ENCODE data around the gene NFIB. TPM values are rescaled to one million over a fixed set of nuclear protein-coding genes. Genes with fewer than 3 reads are reported as not detected.
A peak's percentile ranks its signal among the peaks of the same experiment; 100 is the strongest.

Gene NFIB
- polyA plus RNA-seq, 1 donor (not counting 4 experiments of a cell fraction or from before 2014, with no cell fraction given), result 8.9 TPM

DNA sequence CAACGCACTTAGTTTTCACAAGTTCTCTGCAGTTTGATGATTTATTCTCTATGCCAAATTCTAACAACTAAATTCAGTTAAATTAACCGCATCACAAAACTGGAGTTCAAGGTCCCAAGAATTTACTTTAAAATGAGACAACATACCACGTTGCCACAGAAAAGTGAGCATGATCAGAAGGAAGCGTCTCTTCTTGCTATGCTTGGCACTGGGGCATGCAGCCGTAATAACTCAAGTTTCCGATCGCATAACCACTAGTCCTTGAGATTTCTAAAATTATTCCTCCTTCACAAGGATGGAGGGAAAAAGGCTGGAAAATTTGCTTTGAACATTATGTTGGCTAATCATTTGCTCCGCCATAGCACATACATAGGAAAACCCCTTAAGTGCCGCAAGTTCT, 13.9 kb downstream of the NFIB start:
- peak overlapping the region; percentile 76 for H3K4me2 ChIP-seq (ENCODE audit: control insufficient read depth, extremely low read depth, insufficient read depth, low read depth, low read length)

DNA sequence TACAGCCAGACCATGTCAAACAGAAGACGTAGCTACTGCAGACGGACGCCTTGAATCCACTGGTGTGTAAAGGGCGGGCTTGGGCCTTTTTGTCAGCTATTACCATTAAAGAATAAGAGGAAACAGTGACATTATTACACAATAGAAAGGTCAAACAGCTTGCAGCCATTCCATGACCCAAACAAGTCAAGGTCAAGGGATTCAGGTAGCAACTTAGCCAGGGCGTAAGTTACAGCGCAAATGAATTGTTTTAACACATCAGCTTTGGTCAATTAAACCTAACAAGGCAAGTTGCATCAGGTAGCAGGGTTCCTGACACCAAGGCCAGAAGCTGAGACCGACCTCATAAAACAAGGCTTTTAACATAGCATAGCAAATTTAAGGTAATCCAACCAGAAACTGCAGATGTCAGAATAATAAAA, 15.3 kb downstream of the NFIB start:
- Histone ChIP-seq H3K9me1 (ENCODE audit: control insufficient read depth, extremely low read depth, insufficient read depth, low read length) (no peaks in the 10 kb centered on the region), H2AFZ (ENCODE audit: control insufficient read depth, low read length) (no peak overlapping the region), H3K4me3 (ENCODE audit: control insufficient read depth in 2 of 3, extremely low read depth in 1 of 3, insufficient read depth in 2 of 3, low read depth in 1 of 3, low read length in 3 of 3) (no peak overlapping the region), H3K79me2 (ENCODE audit: control insufficient read depth, insufficient read depth, low read length) (peaks cover 82% of the 10 kb centered on the region), H3K27me3 (ENCODE audit: control insufficient read depth, extremely low read depth, insufficient read depth, low read length) (no peaks in the 10 kb centered on the region), H4K20me1 (ENCODE audit: control insufficient read depth, extremely low read depth, insufficient read depth, low read length) (peaks cover 3% of the 10 kb centered on the region), H3K36me3 (ENCODE audit: control insufficient read depth in 2 of 2, extremely low read depth in 1 of 2, insufficient read depth in 2 of 2, low read length in 2 of 2) (no peaks in the 10 kb centered on the region), H3K4me1 (ENCODE audit: control insufficient read depth, extremely low read depth, insufficient read depth, low read length) (peaks cover 36% of the 10 kb centered on the region), H3K9me3 (ENCODE audit: control insufficient read depth, low read depth, low read length) (no peaks in the 10 kb centered on the region), H3K4me2 (ENCODE audit: control insufficient read depth, extremely low read depth, insufficient read depth, low read depth, low read length) (peak overlapping the region; percentile 40), H3K27ac (ENCODE audit: control insufficient read depth, insufficient read depth, low read length) (no peak overlapping the region), H3K9ac (ENCODE audit: control insufficient read depth, extremely low read depth, insufficient read depth, low read length) (no peak overlapping the region)
- FAIRE-seq (no peak), DNase-seq (ENCODE audit: low read depth, low spot score) (no peak)
- TF ChIP-seq EZH2 (IDR thresholded peaks at IDR 0.05; ENCODE audit: low read length), result no peak
- TF ChIP-seq, protein P1, sequence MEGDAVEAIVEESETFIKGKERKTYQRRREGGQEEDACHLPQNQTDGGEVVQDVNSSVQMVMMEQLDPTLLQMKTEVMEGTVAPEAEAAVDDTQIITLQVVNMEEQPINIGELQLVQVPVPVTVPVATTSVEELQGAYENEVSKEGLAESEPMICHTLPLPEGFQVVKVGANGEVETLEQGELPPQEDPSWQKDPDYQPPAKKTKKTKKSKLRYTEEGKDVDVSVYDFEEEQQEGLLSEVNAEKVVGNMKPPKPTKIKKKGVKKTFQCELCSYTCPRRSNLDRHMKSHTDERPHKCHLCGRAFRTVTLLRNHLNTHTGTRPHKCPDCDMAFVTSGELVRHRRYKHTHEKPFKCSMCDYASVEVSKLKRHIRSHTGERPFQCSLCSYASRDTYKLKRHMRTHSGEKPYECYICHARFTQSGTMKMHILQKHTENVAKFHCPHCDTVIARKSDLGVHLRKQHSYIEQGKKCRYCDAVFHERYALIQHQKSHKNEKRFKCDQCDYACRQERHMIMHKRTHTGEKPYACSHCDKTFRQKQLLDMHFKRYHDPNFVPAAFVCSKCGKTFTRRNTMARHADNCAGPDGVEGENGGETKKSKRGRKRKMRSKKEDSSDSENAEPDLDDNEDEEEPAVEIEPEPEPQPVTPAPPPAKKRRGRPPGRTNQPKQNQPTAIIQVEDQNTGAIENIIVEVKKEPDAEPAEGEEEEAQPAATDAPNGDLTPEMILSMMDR (optimal IDR thresholded peaks at IDR 0.05 in 1 of 3, IDR thresholded peaks at IDR 0.05 in 1 of 3, conservative IDR thresholded peaks at IDR 0.05 in 1 of 3; ENCODE audit: extremely low read depth in 1 of 3, insufficient read depth in 2 of 3, low read length in 3 of 3), result no peak
- dilution Hi-C loops (cut with MboI; ENCODE audit: extremely low pct_ligation_motif_present, low sequenced_read_pairs), result no loop called here

More for the DNA sequence above, 13.9 kb downstream of the NFIB start:
- H4K20me1 ChIP-seq (ENCODE audit: control insufficient read depth, extremely low read depth, insufficient read depth, low read length), result peaks cover 3% of the 10 kb centered on the region
- peaks cover 80% of the 10 kb centered on the region for H3K79me2 ChIP-seq (ENCODE audit: control insufficient read depth, insufficient read depth, low read length)
- H3K36me3 ChIP-seq (ENCODE audit: control insufficient read depth in 2 of 2, extremely low read depth in 1 of 2, insufficient read depth in 2 of 2, low read length in 2 of 2), result peaks cover 0 to 5% of the 10 kb centered on the region in 2 experiments
- H3K9me1 ChIP-seq (ENCODE audit: control insufficient read depth, extremely low read depth, insufficient read depth, low read length), result no peaks in the 10 kb centered on the region
- H3K4me1 ChIP-seq (ENCODE audit: control insufficient read depth, extremely low read depth, insufficient read depth, low read length), result peaks cover 36% of the 10 kb centered on the region
- dilution Hi-C loops (cut with MboI; ENCODE audit: extremely low pct_ligation_motif_present, low sequenced_read_pairs), result no loop called here
- FAIRE-seq (no peak), DNase-seq (ENCODE audit: low read depth, low spot score) (no peak)
- no peaks in the 10 kb centered on the region for H3K27me3 ChIP-seq (ENCODE audit: control insufficient read depth, extremely low read depth, insufficient read depth, low read length)
- peak overlapping the region; percentile 18 for H3K9ac ChIP-seq (ENCODE audit: control insufficient read depth, extremely low read depth, insufficient read depth, low read length)
- H3K9me3 ChIP-seq (ENCODE audit: control insufficient read depth, low read depth, low read length), result no peaks in the 10 kb centered on the region
- H3K4me3 ChIP-seq (ENCODE audit: control insufficient read depth in 2 of 3, extremely low read depth in 1 of 3, insufficient read depth in 2 of 3, low read depth in 1 of 3, low read length in 3 of 3), result peak overlapping the region in 2 of 3 experiments; percentile 29 to 32
- TF ChIP-seq, protein P1 (optimal IDR thresholded peaks at IDR 0.05 in 1 of 3, IDR thresholded peaks at IDR 0.05 in 1 of 3, conservative IDR thresholded peaks at IDR 0.05 in 1 of 3; ENCODE audit: extremely low read depth in 1 of 3, insufficient read depth in 2 of 3, low read length in 3 of 3), result no peak
- TF ChIP-seq EZH2 (IDR thresholded peaks at IDR 0.05; ENCODE audit: low read length), result no peak
- H2AFZ ChIP-seq (ENCODE audit: control insufficient read depth, low read length), result no peak overlapping the region
- peak overlapping the region; percentile 16 for H3K27ac ChIP-seq (ENCODE audit: control insufficient read depth, insufficient read depth, low read length)

All from keratinocyte (primary cell).